HuH-7 (cell line): ENCODE results near the gene GPX8.
A peak's percentile ranks its signal among the peaks of the same experiment; 100 is the strongest.

Experiments
- DNase-seq: peaks from one replicate; pipeline ENCODE4 v3.0.0; 2011; ENCODE audit warnings: low spot score

Gene GPX8

GRCh38 chr5:55172051-55172899 lies 12.3 kb downstream of the GPX8 start:
- peak; percentile 55 for DNase-seq

GRCh38 chr5:55172937-55173686 lies 13.1 kb downstream of the GPX8 start, which contains the start of gene CDC20B:
CDC20B (minus strand) TSS chr5:55173177; CDS start chr5:55173000, 177 bp downstream.
- peak; percentile 70 for DNase-seq

GRCh38 chr5:55173687-55174230 lies 13.8 kb downstream of the GPX8 start:
- peak; percentile 26 for DNase-seq

- no peak for DNase-seq
Observed at GRCh38 chr5:55175781-55176175, 15.8 kb downstream of the GPX8 start.

- peak; percentile 51 for DNase-seq
Observed at GRCh38 chr5:55176176-55176818, 16.3 kb downstream of the GPX8 start.

- DNase-seq: no peak
Observed at GRCh38 chr5:55177078-55177477, 17.1 kb downstream of the GPX8 start.

GRCh38 chr5:55180016-55180415 lies 20.0 kb downstream of the GPX8 start:
- no peak for DNase-seq

GRCh38 chr5:55187370-55187769 lies 27.4 kb downstream of the GPX8 start:
- peak; percentile 23 for DNase-seq

- peak; percentile 36 for DNase-seq
Observed at GRCh38 chr5:55188656-55189540, 28.9 kb downstream of the GPX8 start.

- no peak for DNase-seq
Observed at GRCh38 chr5:55191165-55191564, 31.2 kb downstream of the GPX8 start.

- no peak for DNase-seq
Observed at GRCh38 chr5:55205001-55205400, 45.0 kb downstream of the GPX8 start.

- no peak for DNase-seq
Observed at GRCh38 chr5:55211184-55211874, 51.4 kb downstream of the GPX8 start.
